BJ (cell line): Measurements from ENCODE around the gene CES3. TPM values are rescaled to one million over a fixed set of nuclear protein-coding genes. Genes with fewer than 3 reads are reported as not detected.

ENCODE experiments used
- CTCF ChIA-PET: fragments of 350-600 bp; formaldehyde crosslinking; extraction: SDS; loops from one replicate; lab custom pipeline; 2021; ENCODE audit warnings: antibody characterized with exemption, inconsistent platforms; lab: Yijun Ruan, JAX
- POLR2A ChIA-PET: fragments of 300-600 bp; sonication (Branson Sonifier 250); formaldehyde crosslinking; extraction: SDS; loops from one replicate; lab custom pipeline; 2021; ENCODE audit warnings: antibody characterized with exemption; lab: Charles Lee
- DNase-seq: peaks from one replicate; pipeline ENCODE4 v3.0.0-alpha.2; 2011; ENCODE audit warnings: low read depth
- H3K27me3 ChIP-seq: 2 replicates; pipeline ENCODE4 v1.6.0; 2011; ENCODE audit warnings: low read length; ENCODE audit not compliant: control insufficient read depth, insufficient read depth
- H3K36me3 ChIP-seq: 2 replicates; pipeline ENCODE4 v1.5.1; 2011; ENCODE audit warnings: low read length; ENCODE audit not compliant: control insufficient read depth, insufficient read depth
- H3K4me3 ChIP-seq: 2 replicates; pipeline ENCODE4 v1.5.1; 2011; ENCODE audit warnings: low read depth, mild to moderate bottlenecking, control low read depth, low read length
- CTCF ChIP-seq: IDR thresholded peaks from 2 replicates; pipeline ENCODE4 v1.5.1; 2011; ENCODE audit warnings: low read depth, mild to moderate bottlenecking, control low read depth, inconsistent platforms, low read length, moderate library complexity; ENCODE audit not compliant: insufficient read depth
- polyA plus RNA-seq: library from polyadenylated mRNA; depleted of rRNA; stranded (reverse); fragments of >200 nt; gene quantifications from 2 replicates; pipeline ENCODE4 v1.2.3, GENCODE V29; 2011

The CES3 gene
- polyA plus RNA-seq, 1 experiment: 0.13 TPM

- peak; percentile 72 for TF ChIP-seq CTCF
- peak; percentile 44 for DNase-seq
- Histone ChIP-seq H3K4me3 (no peak overlapping the region), H3K36me3 (no peaks in the 10 kb centered on the region), H3K27me3 (no peaks in the 10 kb centered on the region)
- POLR2A ChIA-PET: interaction anchor here (0.5 to 1.0 kb wide), 2 partner anchors 129 to 160 kb away, joined by 3 to 15 read pairs; no protein-coding TSS in a partner anchor
- CTCF ChIA-PET: interaction anchor here (0.5 to 9.2 kb wide), 28 partner anchors 9 to 172 kb away, joined by 3 to 118 read pairs (median 4); partner anchors contain the start of genes B3GNT9, CBFB, EXOC3L1 and FBXL8
These were observed 56.9 kb downstream of the CES3 start for GRCh38 chr16:67017810-67018488.

DNA sequence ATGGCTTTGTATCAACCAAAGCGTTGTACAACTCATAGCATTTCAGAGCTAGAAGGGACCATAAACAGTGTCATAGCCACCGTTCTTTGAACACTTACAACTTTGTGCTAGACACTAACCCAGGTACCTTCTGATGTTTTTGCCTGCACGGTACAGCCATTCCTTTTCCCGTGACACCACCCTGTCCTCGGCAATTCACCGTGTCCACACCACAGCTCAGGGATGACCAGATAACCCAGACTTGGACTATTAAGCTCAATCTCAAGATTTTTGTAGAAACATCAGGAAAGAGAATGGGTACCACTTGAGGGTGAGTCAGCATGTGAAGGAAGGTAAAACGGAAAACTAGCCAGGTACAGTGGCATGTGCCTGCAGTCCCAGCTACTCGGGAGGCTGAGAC lies 58.1 kb downstream of the CES3 start:
- no peaks in the 10 kb centered on the region for H3K27me3 ChIP-seq
- DNase-seq: no peak
- H3K36me3 ChIP-seq: no peaks in the 10 kb centered on the region
- ChIA-PET CTCF (interaction anchor here (1.3 to 9.2 kb wide), 7 partner anchors 66 to 141 kb away, joined by 4 to 118 read pairs (median 12); partner anchors contain the start of genes FBXL8 and TRADD), POLR2A (interaction anchor here (0.5 kb wide), 1 partner anchor 120 kb away, joined by 3 read pairs; no protein-coding TSS in a partner anchor)
- no peak for TF ChIP-seq CTCF
- H3K4me3 ChIP-seq: no peak overlapping the region

DNA sequence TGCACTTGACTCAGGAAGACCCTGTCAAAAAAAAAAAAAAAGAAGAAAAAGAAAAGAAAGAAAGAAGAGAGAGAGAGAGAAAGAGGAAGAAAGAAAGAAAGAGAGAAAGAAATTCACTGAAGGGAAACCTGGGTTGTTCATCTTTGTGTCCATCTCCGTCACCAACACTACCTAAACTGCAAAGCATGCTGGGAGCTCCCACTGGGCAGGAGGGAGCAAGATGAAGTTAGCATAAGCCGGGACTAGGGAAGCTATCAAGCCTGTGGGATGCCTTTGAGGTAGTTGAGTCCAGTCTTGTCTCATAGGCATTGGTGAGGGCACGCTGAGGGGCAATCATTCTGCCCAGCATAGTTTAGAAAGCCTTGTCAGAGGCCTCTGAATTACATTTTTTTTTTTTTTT lies 60.3 kb downstream of the CES3 start:
- TF ChIP-seq CTCF: no peak
- H3K36me3 ChIP-seq: no peaks in the 10 kb centered on the region
- ChIA-PET POLR2A (no interaction called here), CTCF (interaction anchor here (1.6 to 9.2 kb wide), 3 partner anchors 80 to 164 kb away, joined by 4 to 118 read pairs (median 12); no protein-coding TSS in a partner anchor)
- H3K4me3 ChIP-seq: no peak overlapping the region
- no peak for DNase-seq
- no peaks in the 10 kb centered on the region for H3K27me3 ChIP-seq

DNA sequence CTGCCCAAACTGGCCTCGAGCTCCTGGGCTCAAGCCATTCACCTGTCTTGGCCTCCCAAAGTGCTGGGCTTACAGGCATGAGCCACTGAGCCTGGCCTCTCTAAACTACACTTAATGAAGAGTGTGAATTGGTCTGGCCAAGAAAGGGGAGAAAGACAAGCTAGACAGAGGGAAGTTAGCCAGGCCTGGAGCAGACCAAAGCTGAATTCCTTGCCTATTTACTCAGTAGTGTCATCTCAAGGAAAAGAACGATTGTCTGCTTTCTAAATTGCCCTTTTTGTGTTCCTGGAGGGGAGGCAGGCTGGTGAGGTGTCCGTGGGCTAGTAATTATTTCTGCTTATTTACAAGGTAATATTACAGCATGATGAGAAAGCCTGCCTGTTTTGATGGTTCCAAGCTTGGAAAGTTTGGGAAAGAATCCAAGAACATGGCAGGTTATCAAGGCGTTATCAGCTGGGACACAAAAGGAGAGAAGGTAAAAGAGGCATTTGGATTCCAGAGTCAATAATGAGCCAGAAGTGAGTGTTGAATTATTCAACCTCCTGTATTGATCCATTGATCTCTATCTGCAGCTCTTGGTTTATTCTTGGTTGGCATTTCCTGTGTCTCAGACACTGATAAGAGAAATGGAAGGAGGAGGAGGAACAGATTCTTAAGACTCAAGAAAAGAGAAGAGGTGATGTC lies 61.6 kb downstream of the CES3 start:
- TF ChIP-seq CTCF: no peak
- Histone ChIP-seq H3K27me3 (no peaks in the 10 kb centered on the region), H3K4me3 (no peak overlapping the region), H3K36me3 (no peaks in the 10 kb centered on the region)
- no peak for DNase-seq
- POLR2A ChIA-PET: no interaction called here
- CTCF ChIA-PET: interaction anchor here (0.6 to 9.2 kb wide), 4 partner anchors 60 to 163 kb away, joined by 3 to 118 read pairs (median 8); no protein-coding TSS in a partner anchor

DNA sequence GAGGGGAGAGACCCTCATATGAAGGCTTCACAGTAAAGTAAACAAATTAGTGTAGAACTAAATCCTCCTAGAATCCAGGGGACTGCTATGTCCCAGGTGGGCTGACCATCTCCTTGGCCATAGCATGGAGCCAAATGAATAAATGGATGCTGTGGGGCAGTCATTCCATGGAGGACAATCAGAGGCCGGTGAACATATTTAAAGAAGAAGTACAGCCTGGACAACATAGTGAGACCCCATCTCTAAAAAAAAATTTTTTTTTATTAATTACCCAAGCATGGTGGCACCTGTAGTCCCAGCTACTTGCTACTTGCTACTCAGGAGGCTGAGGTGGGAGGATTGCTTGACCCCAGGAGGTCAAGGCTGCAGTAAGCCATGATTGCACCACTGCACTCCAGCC lies 62.6 kb downstream of the CES3 start:
- POLR2A ChIA-PET: no interaction called here
- H3K36me3 ChIP-seq: no peaks in the 10 kb centered on the region
- no peak overlapping the region for H3K4me3 ChIP-seq
- no peaks in the 10 kb centered on the region for H3K27me3 ChIP-seq
- TF ChIP-seq CTCF: no peak
- no peak for DNase-seq
- CTCF ChIA-PET: interaction anchor here (9.2 kb wide), 1 partner anchor 132 kb away, joined by 118 read pairs; no protein-coding TSS in a partner anchor
